K562 (cell line): ENCODE data around the gene MYCBPAP. TPM values are rescaled to one million over a fixed set of nuclear protein-coding genes. Genes with fewer than 3 reads are reported as not detected.

Source experiments
- ATAC-seq: fragments of 200-7000 bp; cut with Tn5 transposase; 3 replicates; pipeline ENCODE4 v1.9.1; 2020; ENCODE audit warnings: moderate library complexity
- BruUV-seq: library from RNA; stranded (reverse); fragments of 400-500 nt; replicated peaks from 2 replicates; lab custom pipeline; 2021; lab: Mats Ljungman, UMichigan
- CTCF ChIA-PET: fragments of 300-600 bp; formaldehyde crosslinking; extraction: SDS; loops from one replicate; lab custom pipeline; 2021; ENCODE audit warnings: low intra/inter-chr PET ratio; lab: Yijun Ruan, JAX
- POLR2A ChIA-PET: fragments of 300-600, 350-650 bp; sonication (Branson Sonifier 250); formaldehyde crosslinking; extraction: SDS; loops from one replicate; lab custom pipeline; 2021; ENCODE audit warnings: antibody characterized with exemption, inconsistent platforms; lab: Yijun Ruan, JAX
- DNase-seq, 4 experiments: peaks; one replicate each; pipeline versions ENCODE4 v3.0.0 to v3.0.0-alpha.2; 2011 to 2018; ENCODE audit warnings: low spot score in 3 of 4, mixed read lengths in 3 of 4; ENCODE audit errors: extremely low read depth in 1 of 4
- FAIRE-seq: peaks from 2 replicates; lab custom pipeline; 2011; peaks lifted over from hg19 to GRCh38; lab: Jason Lieb, UNC
- H2AFZ ChIP-seq: 2 replicates; pipeline ENCODE4 v1.6.0; 2011; ENCODE audit warnings: low read depth, low read length, control low read depth, inconsistent platforms
- H3K27ac ChIP-seq: fragments of 200-600 bp; 3 replicates; pipeline ENCODE4 v1.8.0; 2011; ENCODE audit warnings: low read depth, mild to moderate bottlenecking, control low read depth, inconsistent platforms, low read length, moderate library complexity, mixed read lengths; ENCODE audit errors: extremely low read depth
- H3K27me3 ChIP-seq, 2 experiments: fragments of 300-600 bp in 1 of 2; 2 replicates in 1 of 2; 3 replicates in 1 of 2; pipeline versions ENCODE4 v1.6.0 to v1.8.0; 2011; ENCODE audit warnings: inconsistent platforms in 2 of 2, low read length in 2 of 2, mild to moderate bottlenecking in 1 of 2, mixed read lengths in 1 of 2, moderate library complexity in 1 of 2; ENCODE audit not compliant: control insufficient read depth in 2 of 2, insufficient read depth in 2 of 2
- H3K36me3 ChIP-seq: fragments of 300-600 bp; 3 replicates; pipeline ENCODE4 v1.8.0; 2011; ENCODE audit warnings: mild to moderate bottlenecking, low read length, inconsistent platforms; ENCODE audit not compliant: control insufficient read depth, insufficient read depth
- H3K4me1 ChIP-seq, 2 experiments: fragments of 200-600 bp in 1 of 2; replicated peaks in 1 of 2; 2 replicates in 1 of 2; 3 replicates in 1 of 2; pipeline versions ENCODE4 v1.5.1 to v1.8.0; 2011; ENCODE audit warnings: inconsistent platforms in 2 of 2, low read length in 2 of 2, mild to moderate bottlenecking in 1 of 2, mixed read lengths in 1 of 2, moderate library complexity in 1 of 2; ENCODE audit not compliant: control insufficient read depth in 2 of 2, insufficient read depth in 2 of 2
- H3K4me2 ChIP-seq: 2 replicates; pipeline ENCODE4 v1.6.1; 2011; ENCODE audit warnings: low read length, control low read depth, inconsistent platforms, mixed read lengths; ENCODE audit not compliant: insufficient read depth
- H3K4me3 ChIP-seq: fragments of 200-600 bp; sonication (generic), shearing (Covaris generic); 2 replicates; pipeline ENCODE4 v1.5.1; 2016; ENCODE audit warnings: control low read depth, inconsistent platforms
- H3K79me2 ChIP-seq: fragments of 200-600 bp; 3 replicates; pipeline ENCODE4 v1.8.0; 2011; ENCODE audit warnings: low read length, inconsistent platforms; ENCODE audit not compliant: control insufficient read depth, insufficient read depth
- H3K9ac ChIP-seq, 2 experiments: 2 replicates each; pipeline versions ENCODE4 v1.6.0 to v1.6.1; 2011; ENCODE audit warnings: low read depth in 2 of 2, low read length in 2 of 2, control low read depth in 1 of 2, inconsistent platforms in 1 of 2, mild to moderate bottlenecking in 1 of 2, mixed read lengths in 1 of 2; ENCODE audit not compliant: insufficient read depth in 1 of 2
- H3K9me1 ChIP-seq: one replicate; pipeline ENCODE4 v1.6.0; 2011; ENCODE audit warnings: inconsistent platforms, mild to moderate bottlenecking, low read length, moderate library complexity; ENCODE audit not compliant: control insufficient read depth, insufficient read depth
- H3K9me3 ChIP-seq: replicated peaks from 2 replicates; pipeline ENCODE4 v1.5.1; 2011; ENCODE audit warnings: low read depth, low read length, inconsistent platforms; ENCODE audit not compliant: control insufficient read depth, insufficient read depth
- H4K20me1 ChIP-seq: replicated peaks from 2 replicates; pipeline ENCODE4 v1.6.1; 2011; ENCODE audit warnings: low read length, inconsistent platforms, mixed read lengths; ENCODE audit not compliant: control insufficient read depth, insufficient read depth
- CAMTA2 ChIP-seq: fragments of 250-450 bp; sonication (Bioruptor Pico); conservative IDR thresholded peaks from 2 replicates; pipeline ENCODE4 v1.5.1; 2022
- IRF2 ChIP-seq: sonication (generic); formaldehyde crosslinking; IDR thresholded peaks from 2 replicates; pipeline ENCODE4 v1.8.1; 2022; ENCODE audit warnings: mild to moderate bottlenecking, missing genetic modification reagents
- LCOR ChIP-seq: sonication (generic); formaldehyde crosslinking; IDR thresholded peaks from 2 replicates; pipeline ENCODE4 v1.8.0; 2022; ENCODE audit warnings: mild to moderate bottlenecking, missing genetic modification reagents
- MAFG ChIP-seq: fragments of 450-650 bp; conservative IDR thresholded peaks from 2 replicates; pipeline ENCODE4 v1.6.1; 2016; ENCODE audit warnings: missing genetic modification characterization, missing compliant biosample characterization
- MED1 ChIP-seq: sonication (generic); formaldehyde crosslinking; IDR thresholded peaks from 2 replicates; pipeline ENCODE4 v1.8.1; 2023; ENCODE audit warnings: missing genetic modification reagents, borderline replicate concordance
- MTA3 ChIP-seq: fragments of 450-650 bp; formaldehyde crosslinking; IDR thresholded peaks from 2 replicates; pipeline ENCODE4 v1.6.1; 2017; ENCODE audit warnings: mild to moderate bottlenecking, borderline replicate concordance
- PML ChIP-seq: IDR thresholded peaks from 2 replicates; pipeline ENCODE4 v1.6.1; 2012; ENCODE audit warnings: low read length, inconsistent platforms
- POLR2AphosphoS5 ChIP-seq: IDR thresholded peaks from 2 replicates; pipeline ENCODE4 v1.6.1; 2011; ENCODE audit warnings: mild to moderate bottlenecking, low read depth, low read length, moderate library complexity; ENCODE audit not compliant: control insufficient read depth, insufficient read depth
- RAD51 ChIP-seq: fragments of 450-650 bp; IDR thresholded peaks from 2 replicates; pipeline ENCODE4 v1.7.1; 2016; ENCODE audit warnings: low read depth, mild to moderate bottlenecking, borderline replicate concordance
- THRB ChIP-seq: fragments of 450-650 bp; formaldehyde crosslinking; conservative IDR thresholded peaks from 2 replicates; pipeline ENCODE4 v1.4.0; 2022; ENCODE audit warnings: mild to moderate bottlenecking, missing genetic modification characterization
- ZNF282 ChIP-seq: sonication (generic); formaldehyde crosslinking; IDR thresholded peaks from 2 replicates; pipeline ENCODE4 v1.8.1; 2023; ENCODE audit warnings: missing genetic modification reagents
- ZNF586 ChIP-seq: fragments of 450-650 bp; formaldehyde crosslinking; conservative IDR thresholded peaks from 2 replicates; pipeline ENCODE4 v1.4.0; 2020; ENCODE audit warnings: mild to moderate bottlenecking, moderate library complexity
- WGBS: fragments of 100-300 bp; shearing (Covaris generic); methylation state at CpG from one replicate; pipeline ENCODE4 v1.1.6; 2016; ENCODE audit warnings: low coverage, mixed read lengths; ENCODE audit not compliant: insufficient coverage; ENCODE audit errors: missing lambda C conversion rate; 5-methylcytosine and 5-hydroxymethylcytosine counted together
- in situ Hi-C: fragments of 300-500 bp; cut with MboI; formaldehyde crosslinking; loops from 4 replicates; pipeline ENCODE4 v1.15.0; 2018; ENCODE audit warnings: inconsistent platforms, mixed read lengths
- intact Hi-C: fragments of 100-400 bp; cut with micrococcal nuclease; formaldehyde crosslinking; loops from 2 replicates; pipeline ENCODE4 v1.14.2; 2022
- polyA plus RNA-seq, 8 experiments: library from polyadenylated mRNA; depleted of rRNA in 4 of 8; stranded (reverse) in 5 of 8; unstranded in 3 of 8; fragments of >200 nt; fragmentation: Nextera tagmentation in 2 of 8; fragmentation: Illumina TruSeq in 1 of 8; extraction: Ambion mirVana in 2 of 8; extraction: Trizol in 1 of 8; gene quantifications; 2 replicates each; pipeline versions ENCODE4 v1.2.1 to v1.2.3, GENCODE V29; 2011 to 2014; ENCODE audit warnings: inconsistent platforms in 1 of 8, missing spikeins in 1 of 8
- total RNA-seq, 7 experiments: library from RNA; depleted of rRNA in 6 of 7; stranded (reverse); fragments of >200 nt in 6 of 7; fragmentation: Illumina TruSeq in 2 of 7; extraction: Trizol in 2 of 7; gene quantifications; 2 replicates each; pipeline versions ENCODE4 v1.2.1 to v1.2.3, GENCODE V29; 2011 to 2021; ENCODE audit warnings: low replicate concordance in 1 of 7
- TF ChIP-seq, protein P1 (sequence below): fragments of 200-800 bp; sonication (Bioruptor generic); IDR thresholded peaks from 2 replicates; pipeline ENCODE4 v1.6.1; 2017; ENCODE audit warnings: missing genetic modification characterization, missing compliant biosample characterization

The MYCBPAP gene
- total and polyA plus RNA-seq, 9 of the 15 experiments (the other 6 are each of a cell fraction or from before 2014, with no cell fraction given) = not detected

- H3K4me2 ChIP-seq = no peak overlapping the region
- WGBS = 12% methylated on average over 8 of the region's 9 CpGs
Measured at GRCh38 chr17:50466371-50467113, 41.7 kb upstream of the MYCBPAP start.

More at GRCh38 chr17:50466371-50467113, 41.7 kb upstream of the MYCBPAP start:
- ChIA-PET CTCF (no interaction called here), POLR2A (interaction anchor here (0.6 kb wide), 1 partner anchor 253 kb away, joined by 3 read pairs; no protein-coding TSS in a partner anchor)
- ATAC-seq = no peak
- no peak overlapping the region for H3K27ac ChIP-seq
- H3K27me3 ChIP-seq = peaks cover 21 to 84% of the 10 kb centered on the region in 2 experiments; a peak in 4 of 5 replicates
- FAIRE-seq = no peak
- intact Hi-C loops = no loop called here
- H3K9me1 ChIP-seq = no peaks in the 10 kb centered on the region
- no peak for TF ChIP-seq CAMTA2 (CRISPR knock-in tag)
- no peak for TF ChIP-seq MAFG
- TF ChIP-seq PML = no peak
- TF ChIP-seq ZNF282 = no peak
- TF ChIP-seq RAD51 = no peak
- no peak for TF ChIP-seq POLR2AphosphoS5
- TF ChIP-seq THRB (CRISPR knock-in tag) = no peak
- no peak for TF ChIP-seq MED1 (CRISPR knock-in tag)
- TF ChIP-seq MTA3 = no peak
- TF ChIP-seq LCOR (CRISPR knock-in tag) = no peak
- TF ChIP-seq ZNF586 (CRISPR knock-in tag) = no peak
- no peak for TF ChIP-seq IRF2
- TF ChIP-seq, protein P1, sequence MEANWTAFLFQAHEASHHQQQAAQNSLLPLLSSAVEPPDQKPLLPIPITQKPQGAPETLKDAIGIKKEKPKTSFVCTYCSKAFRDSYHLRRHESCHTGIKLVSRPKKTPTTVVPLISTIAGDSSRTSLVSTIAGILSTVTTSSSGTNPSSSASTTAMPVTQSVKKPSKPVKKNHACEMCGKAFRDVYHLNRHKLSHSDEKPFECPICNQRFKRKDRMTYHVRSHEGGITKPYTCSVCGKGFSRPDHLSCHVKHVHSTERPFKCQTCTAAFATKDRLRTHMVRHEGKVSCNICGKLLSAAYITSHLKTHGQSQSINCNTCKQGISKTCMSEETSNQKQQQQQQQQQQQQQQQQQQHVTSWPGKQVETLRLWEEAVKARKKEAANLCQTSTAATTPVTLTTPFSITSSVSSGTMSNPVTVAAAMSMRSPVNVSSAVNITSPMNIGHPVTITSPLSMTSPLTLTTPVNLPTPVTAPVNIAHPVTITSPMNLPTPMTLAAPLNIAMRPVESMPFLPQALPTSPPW = no peak
- H2AFZ ChIP-seq = no peak overlapping the region
- H3K4me1 ChIP-seq = peaks cover 0 to 23% of the 10 kb centered on the region in 2 experiments; a peak in 2 of 5 replicates
- in situ Hi-C loops = no loop called here
- no peak for DNase-seq
- BruUV-seq = no TSS peak
- H3K36me3 ChIP-seq = no peaks in the 10 kb centered on the region
- H3K79me2 ChIP-seq = no peaks in the 10 kb centered on the region
- no peak overlapping the region for H3K4me3 ChIP-seq
- H3K9me3 ChIP-seq = no peaks in the 10 kb centered on the region
- no peak overlapping the region for H3K9ac ChIP-seq
- peaks cover 15% of the 10 kb centered on the region for H4K20me1 ChIP-seq
